ENCODE data around the gene RUNX2. TPM values are rescaled to one million over a fixed set of nuclear protein-coding genes. Genes with fewer than 3 reads are reported as not detected.

Gene RUNX2
- total and polyA plus RNA-seq, 9 of the 15 experiments (the other 6 are each of a cell fraction or from before 2014, with no cell fraction given): 0.29 to 1.00 (median 0.43) TPM

DNA sequence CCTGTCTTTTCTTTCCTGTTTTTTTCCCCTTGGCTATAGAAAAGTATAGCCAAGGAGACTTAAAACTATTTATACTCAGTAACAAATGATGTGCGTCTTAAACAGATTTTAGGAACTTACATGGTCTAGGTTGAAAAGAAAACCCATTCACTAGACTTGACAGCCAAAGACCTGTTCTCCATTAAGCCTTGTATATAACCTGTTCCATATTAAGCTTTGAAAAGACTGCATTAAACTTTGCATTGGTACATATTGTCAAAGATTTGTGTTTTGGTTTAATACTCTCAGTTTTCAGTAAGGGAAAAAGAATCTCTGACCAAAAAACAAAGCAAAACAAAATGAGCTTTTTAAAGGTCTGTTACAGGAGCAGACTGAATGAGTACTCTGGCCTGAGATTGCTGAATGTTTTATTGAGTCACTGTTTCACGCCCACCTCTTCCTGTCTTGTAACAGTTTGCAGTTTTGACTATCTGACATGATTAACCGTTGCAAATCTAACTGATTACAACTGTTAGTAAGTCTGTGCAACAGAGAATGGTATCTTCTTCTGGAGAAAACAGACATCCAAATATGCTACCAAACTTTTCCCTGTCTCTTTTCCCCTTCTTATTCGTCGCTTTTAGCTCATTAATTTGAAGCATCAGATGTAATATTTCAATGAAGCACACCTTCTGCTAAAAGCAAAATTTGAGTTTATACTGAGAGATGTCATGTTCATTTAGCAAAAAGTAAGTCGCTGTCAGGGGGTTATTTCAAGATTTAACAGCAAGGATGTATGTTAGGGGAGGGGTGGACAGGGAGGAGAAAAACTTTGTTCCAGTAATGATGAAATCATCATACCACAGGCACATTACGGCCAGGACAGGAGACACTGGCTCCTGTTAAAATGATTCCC lies 108.7 kb downstream of the RUNX2 start (continued):
- TF ChIP-seq ZNF23 (CRISPR knock-in tag; IDR thresholded peaks at IDR 0.05): no peak
- TF ChIP-seq ZNF707 (CRISPR knock-in tag; conservative IDR thresholded peaks at IDR 0.05): no peak
- TF ChIP-seq HOXB6 (CRISPR knock-in tag; IDR thresholded peaks at IDR 0.05; ENCODE audit: borderline replicate concordance): no peak
- TF ChIP-seq, protein P1, sequence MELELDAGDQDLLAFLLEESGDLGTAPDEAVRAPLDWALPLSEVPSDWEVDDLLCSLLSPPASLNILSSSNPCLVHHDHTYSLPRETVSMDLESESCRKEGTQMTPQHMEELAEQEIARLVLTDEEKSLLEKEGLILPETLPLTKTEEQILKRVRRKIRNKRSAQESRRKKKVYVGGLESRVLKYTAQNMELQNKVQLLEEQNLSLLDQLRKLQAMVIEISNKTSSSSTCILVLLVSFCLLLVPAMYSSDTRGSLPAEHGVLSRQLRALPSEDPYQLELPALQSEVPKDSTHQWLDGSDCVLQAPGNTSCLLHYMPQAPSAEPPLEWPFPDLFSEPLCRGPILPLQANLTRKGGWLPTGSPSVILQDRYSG (tag; conservative IDR thresholded peaks at IDR 0.05; ENCODE audit: low read depth): no peak
- TF ChIP-seq, protein P2, sequence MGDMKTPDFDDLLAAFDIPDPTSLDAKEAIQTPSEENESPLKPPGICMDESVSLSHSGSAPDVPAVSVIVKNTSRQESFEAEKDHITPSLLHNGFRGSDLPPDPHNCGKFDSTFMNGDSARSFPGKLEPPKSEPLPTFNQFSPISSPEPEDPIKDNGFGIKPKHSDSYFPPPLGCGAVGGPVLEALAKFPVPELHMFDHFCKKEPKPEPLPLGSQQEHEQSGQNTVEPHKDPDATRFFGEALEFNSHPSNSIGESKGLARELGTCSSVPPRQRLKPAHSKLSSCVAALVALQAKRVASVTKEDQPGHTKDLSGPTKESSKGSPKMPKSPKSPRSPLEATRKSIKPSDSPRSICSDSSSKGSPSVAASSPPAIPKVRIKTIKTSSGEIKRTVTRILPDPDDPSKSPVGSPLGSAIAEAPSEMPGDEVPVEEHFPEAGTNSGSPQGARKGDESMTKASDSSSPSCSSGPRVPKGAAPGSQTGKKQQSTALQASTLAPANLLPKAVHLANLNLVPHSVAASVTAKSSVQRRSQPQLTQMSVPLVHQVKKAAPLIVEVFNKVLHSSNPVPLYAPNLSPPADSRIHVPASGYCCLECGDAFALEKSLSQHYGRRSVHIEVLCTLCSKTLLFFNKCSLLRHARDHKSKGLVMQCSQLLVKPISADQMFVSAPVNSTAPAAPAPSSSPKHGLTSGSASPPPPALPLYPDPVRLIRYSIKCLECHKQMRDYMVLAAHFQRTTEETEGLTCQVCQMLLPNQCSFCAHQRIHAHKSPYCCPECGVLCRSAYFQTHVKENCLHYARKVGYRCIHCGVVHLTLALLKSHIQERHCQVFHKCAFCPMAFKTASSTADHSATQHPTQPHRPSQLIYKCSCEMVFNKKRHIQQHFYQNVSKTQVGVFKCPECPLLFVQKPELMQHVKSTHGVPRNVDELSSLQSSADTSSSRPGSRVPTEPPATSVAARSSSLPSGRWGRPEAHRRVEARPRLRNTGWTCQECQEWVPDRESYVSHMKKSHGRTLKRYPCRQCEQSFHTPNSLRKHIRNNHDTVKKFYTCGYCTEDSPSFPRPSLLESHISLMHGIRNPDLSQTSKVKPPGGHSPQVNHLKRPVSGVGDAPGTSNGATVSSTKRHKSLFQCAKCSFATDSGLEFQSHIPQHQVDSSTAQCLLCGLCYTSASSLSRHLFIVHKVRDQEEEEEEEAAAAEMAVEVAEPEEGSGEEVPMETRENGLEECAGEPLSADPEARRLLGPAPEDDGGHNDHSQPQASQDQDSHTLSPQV (IDR thresholded peaks at IDR 0.05): peak; percentile 57; the same call in 1 of the 2 replicates
- no peak for TF ChIP-seq BMI1 (IDR thresholded peaks at IDR 0.05; ENCODE audit: low read length)
- TF ChIP-seq, protein P3, sequence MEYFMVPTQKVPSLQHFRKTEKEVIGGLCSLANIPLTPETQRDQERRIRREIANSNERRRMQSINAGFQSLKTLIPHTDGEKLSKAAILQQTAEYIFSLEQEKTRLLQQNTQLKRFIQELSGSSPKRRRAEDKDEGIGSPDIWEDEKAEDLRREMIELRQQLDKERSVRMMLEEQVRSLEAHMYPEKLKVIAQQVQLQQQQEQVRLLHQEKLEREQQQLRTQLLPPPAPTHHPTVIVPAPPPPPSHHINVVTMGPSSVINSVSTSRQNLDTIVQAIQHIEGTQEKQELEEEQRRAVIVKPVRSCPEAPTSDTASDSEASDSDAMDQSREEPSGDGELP (CRISPR knock-in tag; IDR thresholded peaks at IDR 0.05; ENCODE audit: borderline replicate concordance): no peak
- TF ChIP-seq SMARCA5 (IDR thresholded peaks at IDR 0.05): peak; percentile 55; the same call in 1 of the 2 replicates
- 0 out of 2 replicates have a peak, but pooled peaks have one; percentile 10 for TF ChIP-seq NCOA6 (IDR thresholded peaks at IDR 0.05)
- TF ChIP-seq, protein P4, sequence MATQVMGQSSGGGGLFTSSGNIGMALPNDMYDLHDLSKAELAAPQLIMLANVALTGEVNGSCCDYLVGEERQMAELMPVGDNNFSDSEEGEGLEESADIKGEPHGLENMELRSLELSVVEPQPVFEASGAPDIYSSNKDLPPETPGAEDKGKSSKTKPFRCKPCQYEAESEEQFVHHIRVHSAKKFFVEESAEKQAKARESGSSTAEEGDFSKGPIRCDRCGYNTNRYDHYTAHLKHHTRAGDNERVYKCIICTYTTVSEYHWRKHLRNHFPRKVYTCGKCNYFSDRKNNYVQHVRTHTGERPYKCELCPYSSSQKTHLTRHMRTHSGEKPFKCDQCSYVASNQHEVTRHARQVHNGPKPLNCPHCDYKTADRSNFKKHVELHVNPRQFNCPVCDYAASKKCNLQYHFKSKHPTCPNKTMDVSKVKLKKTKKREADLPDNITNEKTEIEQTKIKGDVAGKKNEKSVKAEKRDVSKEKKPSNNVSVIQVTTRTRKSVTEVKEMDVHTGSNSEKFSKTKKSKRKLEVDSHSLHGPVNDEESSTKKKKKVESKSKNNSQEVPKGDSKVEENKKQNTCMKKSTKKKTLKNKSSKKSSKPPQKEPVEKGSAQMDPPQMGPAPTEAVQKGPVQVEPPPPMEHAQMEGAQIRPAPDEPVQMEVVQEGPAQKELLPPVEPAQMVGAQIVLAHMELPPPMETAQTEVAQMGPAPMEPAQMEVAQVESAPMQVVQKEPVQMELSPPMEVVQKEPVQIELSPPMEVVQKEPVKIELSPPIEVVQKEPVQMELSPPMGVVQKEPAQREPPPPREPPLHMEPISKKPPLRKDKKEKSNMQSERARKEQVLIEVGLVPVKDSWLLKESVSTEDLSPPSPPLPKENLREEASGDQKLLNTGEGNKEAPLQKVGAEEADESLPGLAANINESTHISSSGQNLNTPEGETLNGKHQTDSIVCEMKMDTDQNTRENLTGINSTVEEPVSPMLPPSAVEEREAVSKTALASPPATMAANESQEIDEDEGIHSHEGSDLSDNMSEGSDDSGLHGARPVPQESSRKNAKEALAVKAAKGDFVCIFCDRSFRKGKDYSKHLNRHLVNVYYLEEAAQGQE (IDR thresholded peaks at IDR 0.05; ENCODE audit: borderline replicate concordance): no peak
- TF ChIP-seq, protein P4 (CRISPR knock-in tag; IDR thresholded peaks at IDR 0.05; ENCODE audit: low read depth): no peak
- no peak for TF ChIP-seq ZNF444 (CRISPR knock-in tag; IDR thresholded peaks at IDR 0.05)
- peak; percentile 98 for TF ChIP-seq EGR1 (conservative IDR thresholded peaks at IDR 0.05)

Measured in K562 (cell line).